ENCODE measurements around the gene CEP295NL. TPM values are rescaled to one million over a fixed set of nuclear protein-coding genes. Genes with fewer than 3 reads are reported as not detected.

CEP295NL gene
- total and polyA plus RNA-seq, 2 of the 8 experiments (the other 6 are each of a cell fraction or from before 2014, with no cell fraction given) = 0.06 to 2.0 TPM

- TF ChIP-seq E2F6 (IDR thresholded peaks at IDR 0.05) (no peak), RNF2 (IDR thresholded peaks at IDR 0.05; ENCODE audit: borderline replicate concordance, low read depth, low read length, missing control alignments, poor library complexity, severe bottlenecking) (no peak), EP300 (IDR thresholded peaks at IDR 0.05; ENCODE audit: borderline replicate concordance in 1 of 2, low read depth in 2 of 2, low read length in 2 of 2) (no peak), SP4 (IDR thresholded peaks at IDR 0.05; ENCODE audit: low read length) (no peak)
These were observed 6.0 kb downstream of the CEP295NL start (continued) for GRCh38 chr17:78896834-78897663.

All from H1 (cell line).